NCI-H187 treated with DMSO at 0.1 percent for 48 hours (cell line): Measurements from ENCODE around the gene KRTAP5-1.

Source experiments
- DNase-seq: peaks from one replicate; lab custom pipeline; 2025; lab: John Stamatoyannopoulos, UW

KRTAP5-1 gene

DNA sequence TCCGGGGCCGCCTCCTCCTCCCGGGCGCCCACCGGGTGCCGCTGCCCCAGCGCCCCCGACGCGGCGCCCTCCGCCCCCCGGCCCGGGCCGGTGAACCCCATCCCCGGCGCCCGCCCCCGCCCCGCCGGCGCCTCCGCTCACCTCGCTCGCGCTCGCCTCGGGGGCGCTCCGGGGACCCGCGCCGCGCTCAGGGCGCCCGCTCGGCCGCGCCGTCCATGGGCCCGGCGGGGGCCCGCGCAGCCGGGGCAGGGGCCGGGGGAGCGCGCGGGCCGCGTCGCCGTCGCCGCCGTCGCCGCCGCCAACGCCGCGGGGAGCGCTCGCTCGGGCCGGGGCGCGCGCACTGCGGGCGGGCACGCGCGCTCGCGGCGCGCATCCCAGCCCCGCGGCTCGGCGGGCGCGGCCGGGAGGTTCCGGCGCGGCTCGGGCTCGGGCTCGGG lies 13.3 kb downstream of the KRTAP5-1 start:
- no peak for DNase-seq

DNA sequence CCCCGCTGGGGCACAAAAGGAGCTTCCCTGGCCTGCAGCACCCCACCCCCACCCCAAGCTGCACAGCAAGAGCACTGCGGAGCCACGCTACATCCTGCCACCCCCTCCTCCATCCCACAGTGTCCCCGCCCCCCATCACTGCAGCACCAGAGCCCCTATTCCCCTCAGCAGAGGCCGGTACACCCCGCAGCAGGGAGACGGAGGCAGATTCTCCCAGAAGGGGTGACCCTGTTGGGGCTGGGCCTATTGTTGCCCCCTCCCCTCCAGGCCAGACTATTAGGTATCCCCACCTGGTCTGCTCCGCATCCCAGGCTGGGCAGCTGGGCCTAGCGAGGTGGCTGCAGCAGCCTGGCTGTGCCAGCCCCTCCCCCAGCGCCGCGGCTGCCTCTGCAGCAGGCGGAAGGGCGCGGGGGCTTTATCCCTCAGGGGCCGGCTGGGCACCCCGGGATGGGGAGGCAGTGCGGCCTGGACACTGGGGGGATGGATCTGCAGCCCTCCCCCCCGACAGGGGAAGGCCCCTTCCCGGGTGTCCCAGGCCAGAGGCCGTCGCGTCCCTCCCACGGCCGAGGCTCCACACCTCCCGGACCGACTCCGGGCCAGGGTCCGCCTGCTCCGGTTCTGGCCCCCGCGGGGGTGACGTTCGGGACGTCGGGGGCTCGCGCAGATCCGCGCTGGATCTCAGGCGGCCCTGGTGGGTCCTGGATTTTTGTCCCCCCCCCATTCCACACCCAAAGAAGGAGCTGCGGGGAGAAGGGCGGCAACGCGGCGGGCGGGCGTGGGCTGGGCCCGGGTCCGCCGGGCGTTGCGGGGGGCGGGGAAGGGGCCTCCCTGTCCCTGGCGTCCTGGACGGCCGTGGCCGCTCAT lies 14.0 kb downstream of the KRTAP5-1 start:
- DNase-seq, result no peak

DNA sequence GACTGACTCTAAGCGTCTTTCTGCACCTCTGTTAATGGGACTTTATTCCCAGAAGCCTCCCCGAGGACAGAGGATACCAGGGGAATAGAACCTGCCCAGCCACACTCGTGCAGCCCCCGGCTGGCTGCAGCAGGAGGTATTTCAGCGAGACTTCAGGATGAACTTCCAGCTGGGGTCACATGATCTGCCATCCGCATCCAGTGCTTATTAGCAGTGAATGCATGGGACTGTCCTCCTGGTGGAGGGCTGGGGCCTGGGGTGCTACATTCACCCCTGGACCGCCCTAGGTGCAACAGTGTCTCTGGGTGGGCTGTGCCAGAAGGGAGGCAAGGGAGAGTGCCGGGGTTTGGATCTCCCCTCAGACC lies 14.6 kb downstream of the KRTAP5-1 start:
- DNase-seq, result no peak

DNA sequence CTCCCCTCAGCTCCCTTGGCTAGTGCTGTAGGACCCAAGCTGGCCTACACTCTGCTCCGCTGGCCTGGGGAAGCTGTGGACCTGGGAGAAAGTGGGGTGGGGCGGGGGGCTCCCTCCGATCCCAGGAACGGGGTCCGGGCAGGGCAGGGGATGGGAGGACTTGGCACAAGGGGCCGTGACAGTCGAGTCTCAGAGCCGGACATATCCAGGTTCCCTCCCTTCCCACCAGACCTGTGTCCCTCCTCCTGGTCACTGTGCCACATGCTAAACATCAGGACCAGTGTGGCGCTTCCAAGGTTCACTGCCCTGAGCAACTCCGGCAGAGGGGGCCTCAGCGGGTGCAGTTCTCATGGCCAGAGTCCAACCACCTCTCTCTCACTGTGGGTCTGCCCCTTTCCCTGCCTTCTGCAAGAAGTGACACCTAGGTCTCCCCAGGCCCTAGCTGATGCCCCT lies 15.1 kb downstream of the KRTAP5-1 start:
- DNase-seq, result no peak

DNA sequence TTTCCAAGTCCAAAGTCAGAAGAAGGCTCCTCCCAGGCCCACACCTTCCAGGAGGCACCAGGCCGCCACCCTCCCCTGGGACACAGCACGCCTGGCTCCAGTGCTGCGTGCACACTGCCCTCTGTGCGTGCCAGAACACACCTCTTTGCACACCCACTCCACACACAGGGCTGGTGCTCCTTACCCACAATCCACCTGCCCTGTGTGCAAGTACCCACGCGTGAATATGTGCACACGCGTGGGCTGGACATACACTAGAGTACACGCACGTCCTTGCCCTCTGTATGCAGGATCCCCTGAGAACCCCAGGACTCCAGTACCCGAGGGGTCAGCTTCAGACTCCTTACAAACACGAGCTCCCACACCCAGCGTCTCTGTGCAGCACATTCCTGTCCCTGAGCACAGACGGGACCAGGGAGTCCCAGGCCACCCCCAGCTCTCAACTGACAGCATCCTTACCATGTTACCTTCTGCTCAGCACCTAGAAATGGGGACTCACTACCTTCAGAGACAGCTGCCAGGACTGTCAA lies 15.8 kb downstream of the KRTAP5-1 start:
- DNase-seq, result no peak

DNA sequence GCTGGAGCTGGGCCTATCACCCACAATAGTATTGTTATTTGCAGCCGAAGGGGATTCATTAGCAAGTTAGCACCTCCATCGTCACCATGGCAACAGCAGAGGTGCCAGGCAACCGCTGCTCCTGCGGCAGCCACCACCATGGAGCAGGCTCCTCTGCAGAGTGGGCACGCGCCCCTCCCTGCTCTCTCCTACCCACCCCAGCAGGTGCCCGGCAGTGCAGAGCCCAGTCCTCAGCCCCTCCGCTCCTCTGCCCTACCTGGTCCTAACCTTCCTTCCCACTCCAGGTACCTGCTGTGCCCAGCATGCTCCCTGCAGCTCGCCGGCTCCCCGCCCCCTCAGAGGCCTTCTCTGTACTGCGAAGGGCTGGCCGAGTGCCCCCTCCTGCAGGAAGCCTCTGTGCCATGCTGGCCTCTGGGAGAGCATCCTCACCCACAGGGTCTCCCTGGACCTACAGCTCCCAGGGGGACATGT lies 16.6 kb downstream of the KRTAP5-1 start:
- DNase-seq, result no peak

DNA sequence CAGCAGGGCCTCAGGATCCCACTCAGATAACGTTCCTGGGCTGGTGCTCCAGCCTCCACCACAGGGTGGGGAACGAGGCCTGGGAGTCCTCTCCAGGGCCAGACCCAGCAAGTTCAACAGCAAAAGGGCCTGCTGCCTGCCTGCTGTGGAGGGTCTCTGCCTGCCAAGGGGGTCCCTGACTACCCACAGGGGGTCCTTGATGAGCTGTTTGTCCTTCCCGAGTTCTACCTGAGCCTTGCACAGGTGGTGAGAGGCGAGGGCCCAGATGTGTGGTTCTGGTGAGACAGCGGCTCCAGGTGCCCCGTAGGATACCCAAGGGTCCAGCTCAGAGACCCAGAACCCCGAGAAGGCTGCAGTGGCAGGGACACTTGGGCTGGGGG lies 17.4 kb downstream of the KRTAP5-1 start:
- DNase-seq, result no peak

DNA sequence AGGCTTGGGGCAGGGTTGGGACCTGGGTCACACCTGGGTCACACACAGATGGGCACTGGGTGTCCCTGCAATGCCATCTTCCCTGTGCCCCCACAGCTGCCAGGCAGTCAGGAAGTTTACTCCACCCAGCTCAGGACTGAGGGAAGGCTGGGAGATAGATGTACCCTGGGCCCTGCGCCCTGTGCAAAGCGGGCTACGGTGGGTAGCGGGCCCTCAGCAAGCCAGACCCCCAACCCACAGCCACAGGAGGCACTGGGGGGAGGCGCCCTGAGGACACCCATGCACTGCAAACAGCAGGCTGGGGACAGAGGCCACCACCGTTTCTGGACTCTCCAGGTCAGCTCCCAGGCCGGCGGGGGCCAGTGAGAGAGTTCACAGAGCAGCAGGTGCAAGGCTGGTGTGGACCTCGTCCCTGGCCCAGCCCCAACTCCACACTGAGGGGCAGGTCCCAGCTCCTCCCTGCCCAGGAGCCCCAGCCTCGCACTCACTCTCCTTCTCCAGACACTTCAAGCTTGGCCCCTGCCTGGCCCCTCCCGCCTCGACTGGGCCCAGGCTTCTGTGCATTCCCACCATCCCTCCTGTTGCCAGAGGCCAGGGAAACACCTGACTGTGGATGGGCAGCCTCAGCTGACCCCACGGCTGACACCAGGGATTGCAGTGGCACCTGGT lies 17.9 kb downstream of the KRTAP5-1 start:
- no peak for DNase-seq

DNA sequence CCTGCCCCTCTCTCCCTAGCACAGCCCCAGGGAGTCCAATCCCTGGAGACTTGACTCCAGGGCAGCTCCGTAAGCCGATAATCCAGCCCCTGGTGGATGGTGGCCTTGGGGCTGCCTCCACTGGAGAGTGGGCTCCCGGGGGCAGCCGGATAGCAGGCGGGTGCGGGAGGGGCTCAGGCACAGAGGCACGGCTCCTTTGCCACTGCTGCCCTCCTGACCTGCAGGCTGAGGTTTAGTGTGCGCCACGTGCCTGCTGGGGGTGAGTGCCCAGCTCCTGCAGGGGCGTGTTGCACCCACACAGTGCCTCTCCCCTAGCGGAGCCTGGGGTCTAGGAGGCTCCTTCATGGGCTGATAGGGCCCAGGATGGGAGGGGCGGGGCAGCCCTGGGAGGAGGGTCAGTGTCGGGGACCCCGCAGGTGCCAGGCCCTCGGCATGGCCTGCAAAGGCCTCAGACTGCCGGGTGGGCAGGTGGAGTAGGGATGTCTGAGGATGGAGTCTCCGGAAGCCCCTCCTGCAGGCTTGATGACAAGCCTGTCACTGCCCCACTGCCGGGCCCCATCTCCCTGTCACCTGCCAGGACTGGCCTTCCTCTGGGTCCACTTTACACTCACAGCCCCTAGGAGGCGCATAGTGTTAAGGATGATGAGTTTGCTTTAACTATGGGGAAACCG lies 18.6 kb downstream of the KRTAP5-1 start:
- no peak for DNase-seq

DNA sequence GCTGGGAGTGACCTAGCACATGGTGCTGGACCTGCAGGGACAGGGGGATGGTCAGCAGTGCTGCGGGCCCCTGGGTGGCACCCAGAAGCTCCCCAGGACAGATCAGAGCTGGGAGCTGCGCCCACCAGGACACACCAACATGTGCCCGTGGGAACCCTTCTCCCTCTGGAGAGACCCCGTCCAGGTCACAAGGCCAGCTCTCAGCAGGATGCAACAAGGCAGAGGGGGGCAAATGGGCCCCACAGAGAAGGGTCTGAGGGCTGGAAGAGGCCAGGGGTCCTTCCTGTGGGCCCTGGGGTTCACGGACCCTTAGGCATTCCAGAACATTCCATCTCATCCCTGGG lies 19.2 kb downstream of the KRTAP5-1 start:
- DNase-seq, result no peak

DNA sequence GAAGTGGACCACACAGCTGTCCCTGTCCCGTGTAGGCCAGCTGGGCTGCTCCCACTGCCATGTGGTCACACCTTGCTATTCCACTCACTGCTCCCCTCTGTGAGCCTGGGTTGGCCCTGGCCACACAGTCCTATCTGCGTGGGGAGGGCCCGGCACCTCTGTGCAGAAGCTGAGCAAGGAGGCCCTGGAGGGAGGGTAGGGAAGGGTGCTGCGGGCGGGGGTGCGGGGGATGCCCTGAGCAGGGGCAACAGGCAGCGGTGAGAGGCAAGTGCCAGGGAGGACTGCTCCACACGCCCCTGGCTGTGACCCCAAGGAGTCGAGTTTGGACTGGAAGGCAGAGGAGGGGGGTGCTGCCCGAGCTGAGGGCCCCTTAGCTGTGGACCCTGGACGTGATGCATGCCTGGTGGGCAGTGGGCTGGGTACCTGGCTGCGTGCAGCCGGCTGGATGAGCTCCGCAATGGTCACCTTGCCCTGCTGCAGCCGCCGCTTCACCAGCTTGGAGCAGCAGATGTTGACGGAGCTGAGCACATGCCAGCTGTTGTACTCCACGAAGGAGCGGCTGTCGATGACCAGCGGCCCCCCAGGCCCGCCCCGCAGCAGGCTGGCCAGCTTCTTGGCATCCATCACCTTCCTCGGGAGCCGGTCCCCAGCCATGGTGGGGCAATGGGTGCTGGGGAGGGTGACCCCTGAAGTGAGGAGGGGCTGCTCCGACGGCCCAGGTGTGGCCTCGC lies 19.7 kb downstream of the KRTAP5-1 start:
- DNase-seq, result no peak

DNA sequence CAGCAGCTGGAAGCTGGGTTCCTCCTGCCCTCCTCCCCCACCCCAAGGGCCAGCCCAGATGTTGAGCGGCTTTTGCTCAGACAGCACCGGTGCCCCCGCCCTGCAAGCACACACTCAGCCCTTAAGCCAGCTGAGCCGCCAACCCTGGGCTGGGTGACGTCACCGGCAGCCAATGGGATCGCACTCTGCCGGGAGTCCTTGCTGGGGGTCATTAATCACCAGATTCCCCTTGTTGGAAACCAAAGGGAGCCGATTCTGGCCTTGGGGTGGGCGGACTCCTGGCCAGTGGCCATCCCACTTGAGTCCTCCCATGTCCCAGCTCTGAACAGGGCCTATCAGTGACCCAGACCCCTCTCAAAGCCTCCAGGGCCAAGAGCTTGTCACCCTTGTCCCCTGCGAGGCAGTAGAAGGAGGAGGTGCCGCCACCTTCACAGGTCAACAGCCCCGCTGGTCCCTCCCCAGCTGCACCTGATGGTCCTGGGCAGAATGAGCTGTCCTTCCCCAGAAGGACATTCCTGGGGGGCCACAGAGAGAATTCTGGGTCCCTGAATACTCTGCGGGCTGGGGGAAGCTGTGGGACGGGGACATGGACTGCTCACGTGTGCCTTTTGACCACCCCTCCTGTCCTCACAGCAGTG lies 20.4 kb downstream of the KRTAP5-1 start:
- no peak for DNase-seq

DNA sequence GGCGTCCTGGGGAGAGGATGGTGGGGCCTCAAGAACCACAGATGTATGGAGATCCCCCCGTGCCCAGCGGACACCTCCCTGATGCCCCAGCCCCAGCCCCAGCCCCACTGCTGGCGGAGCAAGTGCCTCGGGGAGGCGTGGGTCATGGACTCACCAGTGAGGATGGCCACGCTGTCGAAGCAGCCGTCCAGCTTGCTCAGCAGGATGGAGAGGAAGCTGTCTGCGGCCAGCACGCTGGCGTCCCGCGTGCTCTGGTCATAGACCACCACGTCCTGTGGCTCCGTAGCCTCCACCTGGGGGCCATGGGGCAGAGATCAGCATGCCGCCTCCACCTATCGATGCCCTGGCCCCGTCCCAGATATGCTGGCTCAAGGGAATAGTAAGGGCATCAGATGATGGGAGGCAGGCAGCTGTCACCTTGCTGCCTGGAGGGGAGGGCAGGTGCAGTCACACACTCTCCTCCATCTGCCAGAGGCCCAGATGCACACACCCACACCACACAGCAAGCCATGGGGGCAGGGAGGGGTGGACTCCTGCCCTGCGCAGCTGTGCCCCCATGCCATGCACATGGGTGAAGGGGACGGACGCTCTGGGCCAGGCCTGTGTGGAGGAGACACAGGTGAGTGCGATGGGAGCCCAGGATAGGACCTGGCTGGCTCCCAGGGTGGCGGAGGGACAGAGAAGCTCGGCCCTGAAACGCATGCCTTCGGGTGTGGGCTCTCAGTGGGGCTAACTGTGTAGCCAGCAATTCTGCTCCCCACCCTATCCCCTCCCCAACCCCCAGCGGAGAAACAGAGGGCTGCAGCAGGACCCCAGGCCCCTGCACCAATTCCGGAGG lies 21.2 kb downstream of the KRTAP5-1 start:
- no peak for DNase-seq

DNA sequence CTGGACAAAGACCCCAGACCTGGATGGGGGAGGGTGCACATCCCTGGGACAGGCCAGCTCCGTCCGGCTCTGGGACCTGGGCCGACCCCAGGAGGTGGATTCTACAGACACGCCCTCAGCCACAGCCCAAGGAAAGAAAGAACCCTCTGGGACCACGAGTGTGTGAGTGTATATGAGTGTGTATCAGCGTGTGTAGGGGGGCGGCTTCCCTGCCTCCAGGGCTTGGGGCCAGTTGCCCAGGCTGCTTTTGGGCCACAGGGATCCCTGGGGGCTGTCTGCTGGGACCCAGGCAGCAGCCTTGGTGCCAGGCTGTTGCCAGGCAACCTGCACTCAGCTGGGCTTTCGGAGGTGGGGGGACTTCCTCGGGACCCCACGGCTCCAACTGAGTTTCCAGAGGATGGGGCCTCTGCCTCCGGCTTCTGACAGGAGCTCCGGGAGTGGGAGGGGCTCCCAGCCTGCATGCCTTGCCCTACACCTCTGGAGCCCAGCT lies 21.9 kb downstream of the KRTAP5-1 start:
- no peak for DNase-seq

DNA sequence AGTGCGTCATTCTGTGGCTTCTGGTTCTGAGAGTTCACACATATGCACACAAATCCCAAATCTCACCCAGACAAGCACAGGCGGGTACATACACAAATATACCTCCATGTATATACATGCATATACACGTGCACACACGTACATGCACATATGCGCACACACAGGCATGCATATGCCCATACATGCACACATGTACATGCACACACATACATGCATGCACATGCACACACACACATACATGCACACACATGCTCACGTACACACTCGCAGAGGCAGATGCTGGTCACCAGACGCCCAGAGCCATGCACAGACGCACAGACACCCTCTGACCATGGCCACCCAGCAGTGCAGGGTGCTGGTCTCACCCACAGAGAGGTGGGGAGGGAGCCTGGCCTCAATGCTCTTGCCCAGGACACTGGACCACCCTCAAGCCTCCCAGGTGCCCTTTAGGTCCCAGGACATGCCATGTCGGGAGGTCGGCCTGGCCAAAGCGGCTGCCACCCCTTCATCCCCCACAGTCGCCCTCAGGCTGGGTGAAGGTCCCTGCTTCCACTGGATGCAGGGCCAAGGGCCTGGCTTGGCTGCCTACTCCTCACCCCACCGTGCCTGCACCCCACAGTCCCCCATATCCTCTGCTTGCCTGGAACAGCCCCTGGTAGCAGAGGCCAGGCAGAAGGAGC lies 22.5 kb downstream of the KRTAP5-1 start:
- DNase-seq, result no peak

DNA sequence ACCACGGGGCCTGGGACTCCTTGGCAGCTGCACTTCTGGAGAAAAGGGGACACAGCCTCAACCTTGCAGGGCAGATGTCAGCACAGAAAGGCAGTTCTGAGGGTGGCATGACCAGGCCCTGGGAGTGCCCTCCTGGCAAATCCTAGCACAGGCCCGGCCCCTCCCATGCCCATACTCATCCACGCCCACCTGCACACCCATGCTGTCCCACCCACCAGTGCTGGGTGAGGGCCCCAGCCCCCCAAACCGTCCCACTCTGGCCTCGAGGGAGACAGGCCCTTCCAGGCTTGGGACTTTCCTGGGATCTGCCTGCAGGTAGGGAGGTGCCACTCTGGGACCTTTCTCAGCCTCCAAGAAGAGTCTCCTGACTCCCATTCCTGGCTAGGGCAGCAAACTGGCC lies 23.1 kb downstream of the KRTAP5-1 start:
- DNase-seq, result no peak

DNA sequence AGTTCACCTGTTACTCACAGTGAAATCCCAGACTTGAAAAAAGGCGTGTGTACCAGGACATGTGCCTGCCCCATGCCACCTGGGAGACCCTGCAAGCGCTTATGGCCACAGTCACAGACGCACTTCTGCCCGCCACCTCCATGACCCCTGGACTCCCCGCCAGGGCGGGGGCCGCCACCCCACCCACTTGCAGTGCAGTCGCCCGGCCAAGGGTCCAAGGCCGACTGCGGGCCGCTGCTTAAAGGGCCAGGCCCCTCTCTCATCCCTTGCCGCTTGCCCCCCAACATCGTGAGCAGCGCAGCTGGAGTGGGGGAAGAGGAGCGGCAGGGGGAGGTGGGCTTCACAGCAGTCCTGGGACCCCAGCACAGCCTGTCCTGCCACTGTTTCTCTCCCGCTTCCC lies 23.8 kb downstream of the KRTAP5-1 start:
- no peak for DNase-seq

DNA sequence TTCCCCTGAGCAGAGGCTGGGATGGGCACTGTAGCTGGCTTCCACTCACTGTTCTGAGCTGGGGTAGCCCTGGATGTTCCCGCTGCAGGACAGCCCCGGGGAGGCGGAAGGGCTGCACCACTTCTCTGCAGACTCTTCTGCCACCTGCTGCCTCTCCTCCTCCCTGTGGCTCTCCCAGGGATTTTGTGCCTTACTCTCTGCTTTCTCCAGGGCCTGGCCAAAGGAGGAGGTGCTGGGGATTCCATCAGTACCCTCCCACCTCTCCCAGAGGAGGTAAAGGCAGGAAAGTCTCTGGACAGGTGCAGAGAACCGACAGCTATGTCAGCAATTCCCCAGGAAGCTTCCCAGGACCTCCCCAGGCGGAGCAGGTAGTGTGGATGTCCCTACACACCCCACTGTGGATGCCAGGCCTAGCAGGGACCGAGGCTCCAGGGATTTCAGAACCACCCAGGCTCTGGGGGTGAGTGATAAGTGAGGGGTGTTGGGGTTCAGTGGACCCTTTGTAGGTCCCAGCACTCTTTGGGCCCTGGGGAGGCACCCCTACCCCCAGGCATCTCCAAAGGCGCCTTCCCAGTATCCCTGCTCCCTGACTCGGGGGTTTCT lies 24.3 kb downstream of the KRTAP5-1 start:
- no peak for DNase-seq

DNA sequence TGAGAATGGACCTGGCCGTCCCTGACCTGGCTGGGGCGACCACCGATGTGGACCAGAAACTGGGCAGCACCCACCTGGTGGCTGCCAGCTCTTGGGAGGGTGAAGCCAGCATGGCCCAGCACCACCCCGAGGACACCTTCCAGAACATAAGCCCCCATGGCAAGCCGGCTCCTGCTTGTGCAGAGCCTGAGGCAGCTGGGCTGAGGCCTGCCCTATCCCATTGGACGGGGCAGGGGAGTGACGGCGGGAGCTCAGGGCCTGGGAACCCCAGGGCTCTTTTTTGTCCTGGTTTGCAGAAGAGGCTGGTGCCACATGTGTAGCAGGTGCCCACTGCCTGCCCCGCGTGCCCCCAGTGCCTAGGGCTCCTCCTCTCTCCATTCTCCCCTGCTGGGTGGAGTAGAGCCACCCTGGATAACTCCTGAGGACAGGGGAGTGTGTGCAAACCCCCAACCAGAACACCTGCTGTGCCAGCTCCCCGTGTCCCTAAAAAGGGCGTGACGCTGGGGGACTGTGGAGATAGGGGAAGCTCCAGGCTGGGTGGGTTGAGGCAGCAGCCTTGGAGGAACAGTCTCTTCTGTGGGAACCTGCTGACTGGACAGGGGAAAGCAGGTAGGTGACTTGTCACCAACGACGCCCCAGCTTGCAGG lies 25.0 kb downstream of the KRTAP5-1 start:
- no peak for DNase-seq
